GM13977 (cell line): Measurements from ENCODE around the gene CYBRD1.

Experiments used
- DNase-seq: peaks from one replicate; pipeline ENCODE4 v3.0.0; 2012; ENCODE audit warnings: low spot score
- CTCF ChIP-seq: IDR thresholded peaks from 2 replicates; pipeline ENCODE4 v1.5.1; 2012; ENCODE audit warnings: mild to moderate bottlenecking, control low read depth; ENCODE audit not compliant: insufficient read depth; ENCODE audit errors: extremely low read depth, missing control alignments
- in situ Hi-C: fragments of 300-500 bp; cut with MboI; formaldehyde crosslinking; loops from one replicate; pipeline ENCODE4 v1.12.0; 2022; ENCODE audit warnings: low sequenced_read_pairs, low pct_unique_long_range_greater_than_20kb, mixed read lengths, inconsistent platforms; ENCODE audit not compliant: unreplicated experiment

The CYBRD1 gene

GRCh38 chr2:171522052-171522787 lies at the start of gene CYBRD1:
TSS of gene CYBRD1 (plus strand) at chr2:171522474. CDS start at chr2:171522546, 72 bp downstream.
- DNase-seq = peak; percentile 85
- peak; percentile 5 for TF ChIP-seq CTCF
- in situ Hi-C loops = no loop called here

- no peak for TF ChIP-seq CTCF
- no peak for DNase-seq
- in situ Hi-C loops = no loop called here
Measured at GRCh38 chr2:171475979-171476378, 46.3 kb upstream of the CYBRD1 start.

GRCh38 chr2:171478345-171478744 lies 43.9 kb upstream of the CYBRD1 start:
- no peak for TF ChIP-seq CTCF
- in situ Hi-C loops = no loop called here
- no peak for DNase-seq

- no peak for TF ChIP-seq CTCF
- in situ Hi-C loops = no loop called here
- peak; percentile 36 for DNase-seq
Measured at GRCh38 chr2:171479154-171479814, 43.0 kb upstream of the CYBRD1 start.

- in situ Hi-C loops = no loop called here
- no peak for TF ChIP-seq CTCF
- no peak for DNase-seq
Measured at GRCh38 chr2:171480908-171481307, 41.4 kb upstream of the CYBRD1 start.

- peak; percentile 9 for DNase-seq
- TF ChIP-seq CTCF = no peak
- in situ Hi-C loops = no loop called here
Measured at GRCh38 chr2:171482308-171482707, 40.0 kb upstream of the CYBRD1 start.
